ENCODE measurements around the gene GNPTG.

GNPTG gene

GRCh38 chr16:1319041-1319440 is 32.7 kb upstream of the GNPTG start:
- H3K4me1 ChIP-seq (ENCODE audit: control insufficient read depth, insufficient read depth, low read length), result no peaks in the 10 kb centered on the region
- no peak overlapping the region for H3K4me3 ChIP-seq (ENCODE audit: low read length)
- no peaks in the 10 kb centered on the region for H3K9me3 ChIP-seq (ENCODE audit: control insufficient read depth, insufficient read depth, low read length)
- no CpG with 5 or more reads among the region's 33 CpGs for WGBS (ENCODE audit: insufficient coverage, insufficient read length)
- H3K27me3 ChIP-seq (ENCODE audit: control insufficient read depth, insufficient read depth, low read length), result no peaks in the 10 kb centered on the region
- no peak for DNase-seq (ENCODE audit: low read depth, low spot score)
- H3K27ac ChIP-seq (ENCODE audit: low read length), result no peak overlapping the region
- peaks cover 76% of the 10 kb centered on the region for H3K36me3 ChIP-seq (ENCODE audit: control insufficient read depth, insufficient read depth, low read length)

GRCh38 chr16:1320097-1320496 is 31.6 kb upstream of the GNPTG start:
- no peak overlapping the region for H3K4me3 ChIP-seq (ENCODE audit: low read length)
- DNase-seq (ENCODE audit: low read depth, low spot score), result no peak
- peaks cover 65% of the 10 kb centered on the region for H3K36me3 ChIP-seq (ENCODE audit: control insufficient read depth, insufficient read depth, low read length)
- no peaks in the 10 kb centered on the region for H3K9me3 ChIP-seq (ENCODE audit: control insufficient read depth, insufficient read depth, low read length)
- no CpG with 5 or more reads among the region's 12 CpGs for WGBS (ENCODE audit: insufficient coverage, insufficient read length)
- no peaks in the 10 kb centered on the region for H3K4me1 ChIP-seq (ENCODE audit: control insufficient read depth, insufficient read depth, low read length)
- no peak overlapping the region for H3K27ac ChIP-seq (ENCODE audit: low read length)
- no peaks in the 10 kb centered on the region for H3K27me3 ChIP-seq (ENCODE audit: control insufficient read depth, insufficient read depth, low read length)

DNA sequence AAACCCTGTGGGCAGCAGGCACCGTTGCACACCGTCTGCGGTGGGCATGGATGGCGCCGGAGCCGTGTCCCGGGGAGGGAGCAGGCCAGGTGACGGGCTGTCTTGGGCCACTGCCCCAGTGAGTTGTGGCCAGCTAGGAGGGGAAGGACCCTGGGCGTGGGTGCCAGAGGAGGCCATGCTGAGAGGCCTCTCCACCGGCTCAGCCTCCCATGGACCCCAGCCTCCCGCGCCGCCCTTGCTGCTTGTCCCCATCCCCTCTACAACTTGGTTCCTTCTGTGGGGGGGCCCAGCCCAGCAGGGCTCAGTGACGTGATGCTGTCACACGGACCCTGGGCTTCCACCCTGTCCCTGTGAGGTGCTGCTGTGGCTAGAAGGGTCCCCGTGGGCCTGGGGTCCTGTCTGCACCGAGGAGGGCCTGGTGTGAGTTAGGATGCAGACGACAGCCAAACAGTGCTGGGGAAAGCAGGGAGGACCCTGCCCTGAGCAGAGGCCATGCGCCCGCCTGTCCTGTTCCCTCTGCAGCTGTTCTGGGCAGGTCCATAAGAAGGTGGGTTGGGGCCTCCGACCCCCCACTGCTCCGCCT is 31.0 kb upstream of the GNPTG start:
- no peaks in the 10 kb centered on the region for H3K27me3 ChIP-seq (ENCODE audit: control insufficient read depth, insufficient read depth, low read length)
- WGBS (ENCODE audit: insufficient coverage, insufficient read length), result no CpG with 5 or more reads among the region's 22 CpGs
- H3K4me3 ChIP-seq (ENCODE audit: low read length), result no peak overlapping the region
- H3K36me3 ChIP-seq (ENCODE audit: control insufficient read depth, insufficient read depth, low read length), result peaks cover 58% of the 10 kb centered on the region
- no peaks in the 10 kb centered on the region for H3K9me3 ChIP-seq (ENCODE audit: control insufficient read depth, insufficient read depth, low read length)
- no peak overlapping the region for H3K27ac ChIP-seq (ENCODE audit: low read length)
- no peaks in the 10 kb centered on the region for H3K4me1 ChIP-seq (ENCODE audit: control insufficient read depth, insufficient read depth, low read length)
- DNase-seq (ENCODE audit: low read depth, low spot score), result no peak

DNA sequence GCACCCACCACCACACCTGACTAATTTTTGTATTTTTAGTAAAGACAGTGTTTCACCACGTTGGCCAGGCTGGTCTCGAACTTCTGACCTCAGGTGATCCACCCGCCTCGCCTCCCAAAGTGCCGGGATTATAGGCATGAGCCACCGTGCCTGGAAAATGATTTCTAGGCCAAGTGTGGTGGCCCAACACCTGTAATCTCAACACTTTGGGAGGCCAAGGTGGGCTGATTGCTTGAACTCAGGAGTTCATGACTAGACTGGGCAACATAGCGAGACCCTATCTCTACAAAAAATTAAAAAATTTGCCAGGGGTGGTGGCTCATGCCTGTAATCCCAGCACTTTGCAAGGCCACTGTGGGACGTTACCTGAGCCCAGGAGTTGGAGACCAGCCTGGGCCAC is 29.3 kb upstream of the GNPTG start:
- Histone ChIP-seq H3K36me3 (ENCODE audit: control insufficient read depth, insufficient read depth, low read length) (peaks cover 48% of the 10 kb centered on the region), H3K4me1 (ENCODE audit: control insufficient read depth, insufficient read depth, low read length) (no peaks in the 10 kb centered on the region), H3K27ac (ENCODE audit: low read length) (no peak overlapping the region), H3K9me3 (ENCODE audit: control insufficient read depth, insufficient read depth, low read length) (no peaks in the 10 kb centered on the region), H3K4me3 (ENCODE audit: low read length) (no peak overlapping the region), H3K27me3 (ENCODE audit: control insufficient read depth, insufficient read depth, low read length) (no peaks in the 10 kb centered on the region)
- no CpG with 5 or more reads among the region's 8 CpGs for WGBS (ENCODE audit: insufficient coverage, insufficient read length)
- no peak for DNase-seq (ENCODE audit: low read depth, low spot score)

DNA sequence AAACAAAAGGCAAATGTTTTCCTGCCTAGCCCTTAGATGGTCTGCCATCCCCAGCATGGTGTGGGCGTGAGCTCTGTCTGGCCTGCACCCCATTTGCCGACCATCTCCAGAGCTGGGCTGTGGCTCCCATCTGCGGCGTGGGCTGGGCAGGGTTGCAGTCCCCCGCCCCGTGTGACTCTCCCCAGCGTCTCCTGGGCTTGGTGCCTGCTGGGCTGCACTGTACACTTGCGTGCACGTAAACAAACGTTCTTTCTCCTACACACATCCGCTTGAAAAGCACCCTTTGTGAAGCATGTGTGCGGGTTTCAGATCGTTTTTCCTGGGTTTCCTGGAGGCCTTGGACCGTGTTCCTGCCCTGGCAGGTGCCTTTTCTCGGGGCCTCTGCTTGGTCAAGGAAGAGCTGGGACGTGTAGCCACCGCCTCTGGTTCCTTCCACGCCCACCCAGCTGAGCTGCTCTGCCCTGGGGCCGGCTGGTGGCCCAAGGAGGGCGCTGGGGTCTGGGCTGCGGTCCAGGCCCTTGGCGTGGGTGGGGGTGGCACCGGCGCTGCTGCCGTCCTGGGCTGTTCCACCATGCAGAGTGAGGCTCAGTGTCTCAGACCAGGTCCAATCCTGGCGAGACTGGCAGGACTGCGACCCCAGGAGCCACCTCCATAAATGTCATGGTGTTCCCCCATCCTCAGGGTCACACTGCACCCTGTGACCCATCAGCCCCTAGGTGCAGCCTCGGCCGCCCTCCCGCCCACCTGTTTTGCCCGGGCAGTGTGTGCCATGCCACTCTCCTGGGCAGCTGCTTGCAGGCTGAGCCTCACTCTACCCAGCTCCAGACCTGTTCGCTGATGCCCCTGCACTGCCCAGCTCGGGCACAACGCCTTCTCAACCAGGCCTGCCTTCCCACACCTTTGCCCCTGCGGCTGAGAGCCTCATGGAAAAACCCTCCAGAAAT is 28.2 kb upstream of the GNPTG start:
- Histone ChIP-seq H3K4me1 (ENCODE audit: control insufficient read depth, insufficient read depth, low read length) (no peaks in the 10 kb centered on the region; the same call in 1 of the 2 replicates), H3K27me3 (ENCODE audit: control insufficient read depth, insufficient read depth, low read length) (no peaks in the 10 kb centered on the region), H3K4me3 (ENCODE audit: low read length) (no peak overlapping the region), H3K9me3 (ENCODE audit: control insufficient read depth, insufficient read depth, low read length) (no peaks in the 10 kb centered on the region), H3K27ac (ENCODE audit: low read length) (no peak overlapping the region), H3K36me3 (ENCODE audit: control insufficient read depth, insufficient read depth, low read length) (peaks cover 37% of the 10 kb centered on the region)
- DNase-seq (ENCODE audit: low read depth, low spot score), result no peak
- WGBS (ENCODE audit: insufficient coverage, insufficient read length), result no CpG with 5 or more reads among the region's 35 CpGs

DNA sequence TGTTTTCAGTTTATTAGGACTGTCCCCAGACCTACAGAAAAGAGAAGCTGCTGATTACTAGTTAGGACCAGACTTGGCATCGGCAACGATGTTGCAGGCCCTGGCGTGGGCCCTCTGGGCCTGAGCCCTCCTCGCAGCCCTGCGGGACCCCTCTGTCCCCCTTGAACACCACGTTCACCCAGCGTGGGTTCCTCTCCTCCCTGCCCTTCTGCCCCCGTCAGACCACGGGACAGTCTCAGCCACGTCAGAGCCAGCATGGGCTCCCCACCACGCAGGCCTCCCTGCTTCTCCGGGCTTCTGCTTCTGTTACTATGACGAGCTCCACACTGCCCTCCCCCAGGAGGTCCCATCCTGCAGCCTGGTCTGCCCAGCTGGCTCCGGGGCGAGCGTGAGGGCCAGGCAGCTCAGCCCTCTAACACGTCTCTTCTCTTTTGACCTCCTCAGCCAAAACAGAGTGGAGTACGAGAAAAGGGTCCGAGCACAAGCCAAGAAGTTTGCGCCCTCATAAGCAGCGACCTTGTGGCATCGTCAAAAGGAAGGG is 27.4 kb upstream of the GNPTG start:
- peaks cover 31% of the 10 kb centered on the region for H3K36me3 ChIP-seq (ENCODE audit: control insufficient read depth, insufficient read depth, low read length)
- WGBS (ENCODE audit: insufficient coverage, insufficient read length), result no CpG with 5 or more reads among the region's 22 CpGs
- H3K27ac ChIP-seq (ENCODE audit: low read length), result no peak overlapping the region
- H3K4me1 ChIP-seq (ENCODE audit: control insufficient read depth, insufficient read depth, low read length), result no peaks in the 10 kb centered on the region; the same call in 1 of the 2 replicates
- no peak overlapping the region for H3K4me3 ChIP-seq (ENCODE audit: low read length)
- no peaks in the 10 kb centered on the region for H3K27me3 ChIP-seq (ENCODE audit: control insufficient read depth, insufficient read depth, low read length)
- DNase-seq (ENCODE audit: low read depth, low spot score), result no peak
- no peaks in the 10 kb centered on the region for H3K9me3 ChIP-seq (ENCODE audit: control insufficient read depth, insufficient read depth, low read length)

GRCh38 chr16:1325261-1325660 is 26.5 kb upstream of the GNPTG start:
- Histone ChIP-seq H3K4me3 (ENCODE audit: low read length) (no peak overlapping the region), H3K4me1 (ENCODE audit: control insufficient read depth, insufficient read depth, low read length) (no peaks in the 10 kb centered on the region; the same call in 1 of the 2 replicates), H3K9me3 (ENCODE audit: control insufficient read depth, insufficient read depth, low read length) (no peaks in the 10 kb centered on the region), H3K27ac (ENCODE audit: low read length) (no peak overlapping the region), H3K36me3 (ENCODE audit: control insufficient read depth, insufficient read depth, low read length) (peaks cover 22% of the 10 kb centered on the region), H3K27me3 (ENCODE audit: control insufficient read depth, insufficient read depth, low read length) (no peaks in the 10 kb centered on the region)
- no peak for DNase-seq (ENCODE audit: low read depth, low spot score)
- no CpG with 5 or more reads among the region's 15 CpGs for WGBS (ENCODE audit: insufficient coverage, insufficient read length)

DNA sequence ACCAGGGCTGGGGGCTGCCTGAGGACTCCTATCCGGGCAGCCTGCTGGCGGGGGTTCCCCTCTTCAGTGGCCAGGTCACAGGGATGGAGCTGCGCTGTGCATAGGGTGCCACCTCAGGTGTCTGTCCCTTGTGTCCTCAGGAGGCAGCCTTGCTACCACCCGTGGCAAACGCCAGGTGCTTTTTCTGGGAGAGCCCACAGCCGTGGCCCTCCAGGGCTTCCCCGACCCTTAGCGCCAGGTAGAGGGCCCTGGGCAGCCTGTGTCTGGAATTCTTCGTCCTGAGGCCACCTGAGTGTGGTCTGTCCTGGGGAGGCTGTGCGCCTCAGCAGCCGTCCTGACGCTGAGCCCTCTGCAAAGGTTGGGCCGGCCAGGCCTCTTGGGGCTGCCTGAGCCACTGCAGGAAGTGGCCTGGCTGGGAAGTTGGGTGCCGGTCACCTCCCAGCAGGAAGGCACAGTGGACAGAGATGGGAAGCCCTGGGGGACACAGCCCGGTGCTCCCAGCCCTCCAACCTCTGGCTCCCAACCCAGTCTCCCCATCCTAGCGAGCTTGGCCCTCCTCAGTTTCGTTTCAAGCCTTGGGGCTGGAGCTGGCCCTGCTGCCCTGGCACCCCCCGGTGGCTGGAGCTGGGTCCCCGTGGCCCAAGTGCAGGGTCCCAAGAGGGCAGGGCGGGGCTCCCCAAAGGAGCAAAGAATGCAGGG is 25.9 kb upstream of the GNPTG start:
- H3K27ac ChIP-seq (ENCODE audit: low read length), result no peak overlapping the region
- DNase-seq (ENCODE audit: low read depth, low spot score), result no peak
- H3K27me3 ChIP-seq (ENCODE audit: control insufficient read depth, insufficient read depth, low read length), result no peaks in the 10 kb centered on the region
- H3K9me3 ChIP-seq (ENCODE audit: control insufficient read depth, insufficient read depth, low read length), result no peaks in the 10 kb centered on the region
- no peaks in the 10 kb centered on the region; the same call in 1 of the 2 replicates for H3K4me1 ChIP-seq (ENCODE audit: control insufficient read depth, insufficient read depth, low read length)
- WGBS (ENCODE audit: insufficient coverage, insufficient read length), result no CpG with 5 or more reads among the region's 20 CpGs
- H3K36me3 ChIP-seq (ENCODE audit: control insufficient read depth, insufficient read depth, low read length), result peaks cover 16% of the 10 kb centered on the region
- H3K4me3 ChIP-seq (ENCODE audit: low read length), result no peak overlapping the region

GRCh38 chr16:1326391-1326790 is 25.3 kb upstream of the GNPTG start:
- no CpG with 5 or more reads among the region's 17 CpGs for WGBS (ENCODE audit: insufficient coverage, insufficient read length)
- no peak for DNase-seq (ENCODE audit: low read depth, low spot score)
- Histone ChIP-seq H3K9me3 (ENCODE audit: control insufficient read depth, insufficient read depth, low read length) (no peaks in the 10 kb centered on the region), H3K27me3 (ENCODE audit: control insufficient read depth, insufficient read depth, low read length) (no peaks in the 10 kb centered on the region), H3K4me1 (ENCODE audit: control insufficient read depth, insufficient read depth, low read length) (no peaks in the 10 kb centered on the region; the same call in 1 of the 2 replicates), H3K27ac (ENCODE audit: low read length) (no peak overlapping the region), H3K36me3 (ENCODE audit: control insufficient read depth, insufficient read depth, low read length) (peaks cover 11% of the 10 kb centered on the region), H3K4me3 (ENCODE audit: low read length) (no peak overlapping the region)

DNA sequence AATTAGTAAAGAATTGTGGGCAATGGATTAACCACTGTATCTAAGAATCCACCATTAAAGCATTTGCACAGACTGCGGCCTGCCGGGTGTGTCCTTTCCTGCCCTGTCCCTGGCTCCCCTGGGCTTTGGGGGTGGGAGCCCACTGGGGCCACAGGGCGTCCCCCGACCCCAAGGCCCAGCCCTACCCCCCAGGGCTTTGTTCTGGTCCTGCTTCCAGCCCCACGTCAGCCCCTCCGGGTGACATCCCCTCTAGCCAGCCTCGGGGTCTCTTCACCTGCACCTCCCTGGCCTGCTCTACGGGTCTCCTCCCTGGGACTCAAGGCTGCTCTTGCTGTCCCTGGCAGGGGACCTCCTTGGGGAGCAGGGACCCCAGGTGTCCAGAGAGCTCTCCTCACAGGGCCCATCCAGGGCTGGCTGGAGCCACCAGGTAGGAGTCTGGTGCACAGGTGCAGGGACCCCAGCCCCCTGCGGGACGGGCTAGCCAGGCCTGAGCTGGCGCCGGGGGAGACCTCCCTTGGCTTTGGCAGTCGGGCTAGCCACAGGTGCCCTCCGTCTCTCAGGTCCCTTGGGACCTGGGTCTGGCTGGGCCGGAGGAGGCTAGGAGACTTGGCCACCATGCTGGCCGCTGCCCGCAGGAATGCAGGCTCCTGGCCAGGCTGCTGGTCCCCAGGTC is 24.6 kb upstream of the GNPTG start:
- H3K9me3 ChIP-seq (ENCODE audit: control insufficient read depth, insufficient read depth, low read length), result no peaks in the 10 kb centered on the region
- no CpG with 5 or more reads among the region's 17 CpGs for WGBS (ENCODE audit: insufficient coverage, insufficient read length)
- peaks cover 8% of the 10 kb centered on the region for H3K36me3 ChIP-seq (ENCODE audit: control insufficient read depth, insufficient read depth, low read length)
- H3K27me3 ChIP-seq (ENCODE audit: control insufficient read depth, insufficient read depth, low read length), result no peaks in the 10 kb centered on the region
- H3K27ac ChIP-seq (ENCODE audit: low read length), result no peak overlapping the region
- DNase-seq (ENCODE audit: low read depth, low spot score), result no peak
- H3K4me1 ChIP-seq (ENCODE audit: control insufficient read depth, insufficient read depth, low read length), result no peaks in the 10 kb centered on the region; the same call in 1 of the 2 replicates
- H3K4me3 ChIP-seq (ENCODE audit: low read length), result no peak overlapping the region
